Measurements from ENCODE around the gene EDN1. TPM values are rescaled to one million over a fixed set of nuclear protein-coding genes. Genes with fewer than 3 reads are reported as not detected.

Gene EDN1
- total RNA-seq, 4 donors from 2014 or later: 1.0 to 5.4 (median 3.0) TPM

- H3K4me1 ChIP-seq: no peaks in the 10 kb centered on the region
- H3K27ac ChIP-seq: no peak overlapping the region
- H3K36me3 ChIP-seq: no peaks in the 10 kb centered on the region
- TF ChIP-seq POLR2A (IDR thresholded peaks at IDR 0.05) (no peak), CTCF (IDR thresholded peaks at IDR 0.05) (no peak)
- WGBS, 2 donors: 65 to 76% methylated on average over 1 of the region's 1 CpG
- H3K27me3 ChIP-seq: no peaks in the 10 kb centered on the region
- DNase-seq: no peak
- H3K9me3 ChIP-seq: no peaks in the 10 kb centered on the region
- intact Hi-C loops (cut with DNase I): no loop called here
- no peak overlapping the region for H3K4me3 ChIP-seq (replicated peaks in 1 of 3)
Measured at GRCh38 chr6:12335717-12336116, 45.6 kb downstream of the EDN1 start.

- WGBS, 2 donors: 85 to 91% methylated on average over 5 of the region's 5 CpGs
Measured at GRCh38 chr6:12336121-12336971, 46.2 kb downstream of the EDN1 start.

GRCh38 chr6:12339022-12339421 is 48.9 kb downstream of the EDN1 start:
- Histone ChIP-seq H3K27me3 (no peaks in the 10 kb centered on the region), H3K4me1 (no peaks in the 10 kb centered on the region), H3K27ac (no peak overlapping the region), H3K9me3 (no peaks in the 10 kb centered on the region), H3K4me3 (replicated peaks in 1 of 3) (no peak overlapping the region), H3K36me3 (no peaks in the 10 kb centered on the region)
- intact Hi-C loops (cut with DNase I): no loop called here
- 93 to 95% methylated on average over 3 of the region's 3 CpGs for WGBS, 2 donors
- no peak for TF ChIP-seq CTCF (IDR thresholded peaks at IDR 0.05)
- TF ChIP-seq POLR2A (IDR thresholded peaks at IDR 0.05): no peak
- DNase-seq: no peak

More at GRCh38 chr6:12336121-12336971, 46.2 kb downstream of the EDN1 start:
- no peak for DNase-seq
- intact Hi-C loops (cut with DNase I): no loop called here
- Histone ChIP-seq H3K36me3 (no peaks in the 10 kb centered on the region), H3K27ac (no peak overlapping the region), H3K9me3 (no peaks in the 10 kb centered on the region), H3K27me3 (no peaks in the 10 kb centered on the region), H3K4me3 (replicated peaks in 1 of 3) (no peak overlapping the region), H3K4me1 (no peaks in the 10 kb centered on the region)
- TF ChIP-seq CTCF (IDR thresholded peaks at IDR 0.05): no peak
- TF ChIP-seq POLR2A (IDR thresholded peaks at IDR 0.05): no peak

- WGBS, 2 donors: 60 to 89% methylated on average over 5 to 12 of the region's 12 CpGs
- no peaks in the 10 kb centered on the region for H3K36me3 ChIP-seq
- H3K9me3 ChIP-seq: no peaks in the 10 kb centered on the region
- TF ChIP-seq CTCF (IDR thresholded peaks at IDR 0.05) (no peak), POLR2A (IDR thresholded peaks at IDR 0.05) (no peak)
- H3K27me3 ChIP-seq: no peaks in the 10 kb centered on the region
- no peak for DNase-seq
- intact Hi-C loops (cut with DNase I): no loop called here
- H3K27ac ChIP-seq: no peak overlapping the region
- H3K4me3 ChIP-seq (replicated peaks in 1 of 3): no peak overlapping the region
- H3K4me1 ChIP-seq: no peaks in the 10 kb centered on the region
Measured at GRCh38 chr6:12339808-12340487, 49.8 kb downstream of the EDN1 start.

GRCh38 chr6:12340488-12340818 is 50.3 kb downstream of the EDN1 start:
- Histone ChIP-seq H3K27me3 (no peaks in the 10 kb centered on the region), H3K9me3 (no peaks in the 10 kb centered on the region), H3K27ac (no peak overlapping the region), H3K4me1 (no peaks in the 10 kb centered on the region), H3K36me3 (no peaks in the 10 kb centered on the region), H3K4me3 (replicated peaks in 1 of 3) (no peak overlapping the region)
- TF ChIP-seq CTCF (IDR thresholded peaks at IDR 0.05): no peak
- no peak for TF ChIP-seq POLR2A (IDR thresholded peaks at IDR 0.05)
- DNase-seq: no peak
- intact Hi-C loops (cut with DNase I): no loop called here
- WGBS, 2 donors: 87 to 88% methylated on average over 6 of the region's 6 CpGs
